Urinary bladder (tissue), 4 donors: ENCODE data around the gene YBEY. TPM values are rescaled to one million over a fixed set of nuclear protein-coding genes. Genes with fewer than 3 reads are reported as not detected.

Experiments used
- DNase-seq: peaks from one replicate; pipeline ENCODE4 v3.0.0-alpha.2; 2015; ENCODE audit errors: extremely low spot score
- H3K27ac ChIP-seq: one replicate; pipeline ENCODE4 v1.5.1; 2013; ENCODE audit warnings: low read depth, mild to moderate bottlenecking, moderate library complexity
- H3K36me3 ChIP-seq: one replicate; pipeline ENCODE4 v1.6.1; 2013; ENCODE audit warnings: mild to moderate bottlenecking, moderate library complexity; ENCODE audit not compliant: insufficient read depth
- H3K4me1 ChIP-seq: one replicate; pipeline ENCODE4 v1.6.1; 2013; ENCODE audit warnings: mild to moderate bottlenecking, moderate library complexity; ENCODE audit not compliant: insufficient read depth
- H3K4me3 ChIP-seq: one replicate; pipeline ENCODE4 v1.5.1; 2013; ENCODE audit warnings: low read depth, low read length
- WGBS: extraction: QIAGEN DNeasy Blood & Tissue Kit; methylation state at CpG from one replicate; pipeline ENCODE4 v1.1.7; 2013; 5-methylcytosine and 5-hydroxymethylcytosine counted together
- polyA plus RNA-seq: library from polyadenylated mRNA; stranded (reverse); fragments of 200-250 nt; gene quantifications from one replicate; pipeline ENCODE4 v1.2.3, GENCODE V29; 2013
- total RNA-seq: library from RNA; depleted of rRNA; stranded (reverse); fragments of >200 nt; gene quantifications from one replicate; pipeline ENCODE4 v1.2.3, GENCODE V29; 2014
- donor health status: healthy with polysubstance abuse.
- donor health status: healthy.

Gene YBEY
- total and polyA plus RNA-seq, 2 donors = 10.6 to 12.1 TPM

GRCh38 chr21:46274797-46275390 is 11.2 kb upstream of the YBEY start:
- H3K4me1 ChIP-seq = no peaks in the 10 kb centered on the region
- H3K27ac ChIP-seq = no peak overlapping the region
- H3K4me3 ChIP-seq = no peak overlapping the region
- H3K36me3 ChIP-seq = peaks cover 8% of the 10 kb centered on the region
- DNase-seq = no peak
- WGBS = 94% methylated on average over 11 of the region's 11 CpGs

- H3K4me3 ChIP-seq = no peak overlapping the region
Measured at GRCh38 chr21:46284077-46284644, 2.0 kb upstream of the YBEY start.

GRCh38 chr21:46284733-46285132 is 1.4 kb upstream of the YBEY start:
- no peaks in the 10 kb centered on the region for H3K36me3 ChIP-seq
- H3K4me1 ChIP-seq = peaks cover 3% of the 10 kb centered on the region
- H3K4me3 ChIP-seq = no peak overlapping the region
- DNase-seq = no peak
- H3K27ac ChIP-seq = no peak overlapping the region
- 82% methylated on average over 1 of the region's 1 CpG for WGBS

More at GRCh38 chr21:46284077-46284644, 2.0 kb upstream of the YBEY start:
- peaks cover 5% of the 10 kb centered on the region for H3K36me3 ChIP-seq
- no peak for DNase-seq
- H3K4me1 ChIP-seq = peaks cover 3% of the 10 kb centered on the region
- H3K27ac ChIP-seq = no peak overlapping the region
- WGBS = 81% methylated on average over 15 of the region's 15 CpGs

- Histone ChIP-seq H3K4me3 (peak within 1 kb of the TSS; percentile 93), H3K4me1 (peaks cover 3% of the 10 kb centered on the region), H3K27ac (peak within 1 kb of the TSS; percentile 94), H3K36me3 (no peaks in the 10 kb centered on the region)
- no peak for DNase-seq
- WGBS = 34% methylated on average over 6 of the region's 6 CpGs
Measured at GRCh38 chr21:46285206-46285661, 908 bp upstream of the YBEY start, which contains the start of gene MCM3AP. TSS of gene MCM3AP (minus strand) at chr21:46285611. CDS start at chr21:46285286, 325 bp downstream.

GRCh38 chr21:46286648-46287002 is 483 bp downstream of the YBEY start:
- DNase-seq = no peak
- Histone ChIP-seq H3K36me3 (no peaks in the 10 kb centered on the region), H3K27ac (peak overlapping the region; percentile 94), H3K4me3 (peak overlapping the region; percentile 93), H3K4me1 (peaks cover 1% of the 10 kb centered on the region)
- under 1% methylated on average over 16 of the region's 16 CpGs for WGBS

GRCh38 chr21:46287541-46287940 is 1.4 kb downstream of the YBEY start:
- no peak overlapping the region for H3K4me3 ChIP-seq
- no peak overlapping the region for H3K27ac ChIP-seq
- 84% methylated on average over 10 of the region's 10 CpGs for WGBS
- H3K36me3 ChIP-seq = no peaks in the 10 kb centered on the region
- DNase-seq = no peak
- peaks cover 1% of the 10 kb centered on the region for H3K4me1 ChIP-seq

GRCh38 chr21:46289655-46290179 is 3.6 kb downstream of the YBEY start:
- Histone ChIP-seq H3K27ac (no peak overlapping the region), H3K4me3 (no peak overlapping the region), H3K36me3 (no peaks in the 10 kb centered on the region), H3K4me1 (no peaks in the 10 kb centered on the region)
- 81% methylated on average over 6 of the region's 6 CpGs for WGBS
- no peak for DNase-seq

- Histone ChIP-seq H3K36me3 (no peaks in the 10 kb centered on the region), H3K27ac (no peak overlapping the region), H3K4me1 (no peaks in the 10 kb centered on the region), H3K4me3 (no peak overlapping the region)
- 95% methylated on average over 2 of the region's 2 CpGs for WGBS
- DNase-seq = no peak
Measured at GRCh38 chr21:46291561-46291960, 5.4 kb downstream of the YBEY start.

- Histone ChIP-seq H3K27ac (no peak overlapping the region), H3K4me3 (no peak overlapping the region), H3K4me1 (no peaks in the 10 kb centered on the region), H3K36me3 (no peaks in the 10 kb centered on the region)
- WGBS = 57% methylated on average over 10 of the region's 10 CpGs
- no peak for DNase-seq
Measured at GRCh38 chr21:46294647-46295176, 8.6 kb downstream of the YBEY start.

GRCh38 chr21:46295177-46295770 is 9.1 kb downstream of the YBEY start:
- no peak for DNase-seq
- 42% methylated on average over 9 of the region's 9 CpGs for WGBS
- H3K4me3 ChIP-seq = no peak overlapping the region

GRCh38 chr21:46295996-46296752 is 10.0 kb downstream of the YBEY start:
- WGBS = 43% methylated on average over 29 of the region's 29 CpGs
- peak overlapping the region; percentile 48 for H3K27ac ChIP-seq
- no peak for DNase-seq

More at GRCh38 chr21:46295177-46295770, 9.1 kb downstream of the YBEY start:
- H3K36me3 ChIP-seq = no peaks in the 10 kb centered on the region
- H3K4me1 ChIP-seq = no peaks in the 10 kb centered on the region
- no peak overlapping the region for H3K27ac ChIP-seq

GRCh38 chr21:46297338-46298271 is 11.5 kb downstream of the YBEY start:
- DNase-seq = no peak
- H3K36me3 ChIP-seq = no peaks in the 10 kb centered on the region
- no peak overlapping the region for H3K27ac ChIP-seq
- 2% methylated on average over 84 of the region's 84 CpGs for WGBS
- no peaks in the 10 kb centered on the region for H3K4me1 ChIP-seq
- peak overlapping the region; percentile 34 for H3K4me3 ChIP-seq

More at GRCh38 chr21:46295996-46296752, 10.0 kb downstream of the YBEY start:
- H3K4me3 ChIP-seq = peak overlapping the region; percentile 5
- no peaks in the 10 kb centered on the region for H3K36me3 ChIP-seq
- H3K4me1 ChIP-seq = no peaks in the 10 kb centered on the region
